K562 (cell line): ENCODE data around the gene KASH5. TPM values are rescaled to one million over a fixed set of nuclear protein-coding genes. Genes with fewer than 3 reads are reported as not detected.

Experiments used
- GTF3C2 ChIP-seq: IDR thresholded peaks from 3 replicates; pipeline ENCODE4 v1.6.1; 2011; ENCODE audit warnings: borderline replicate concordance, mild to moderate bottlenecking, moderate library complexity; ENCODE audit not compliant: insufficient read length; ENCODE audit errors: extremely low read depth
- JUN ChIP-seq, 2 experiments: sonication (generic) in 1 of 2; formaldehyde crosslinking in 1 of 2; IDR thresholded peaks; 2 replicates each; pipeline versions ENCODE4 v1.6.1 to v1.8.0; 2012 to 2022; ENCODE audit warnings: borderline replicate concordance in 2 of 2, mild to moderate bottlenecking in 2 of 2, improper control_type of control experiment in 1 of 2, low read depth in 1 of 2, low read length in 1 of 2, missing genetic modification reagents in 1 of 2
- KDM4B ChIP-seq, 2 experiments: fragments of 450-650 bp in 1 of 2; sonication (generic) in 1 of 2; IDR thresholded peaks; 2 replicates each; pipeline ENCODE4 v1.6.1; 2016 to 2017; ENCODE audit warnings: borderline replicate concordance in 2 of 2, antibody characterized with exemption in 1 of 2, low read depth in 1 of 2, mild to moderate bottlenecking in 1 of 2
- MXD1 ChIP-seq: fragments of 250-450 bp; sonication (Bioruptor Pico); IDR thresholded peaks from 2 replicates; pipeline ENCODE4 v1.8.0; 2021; ENCODE audit warnings: borderline replicate concordance, mild to moderate bottlenecking, moderate library complexity; ENCODE audit not compliant: poor library complexity, severe bottlenecking
- RB1 ChIP-seq: fragments of 450-650 bp; IDR thresholded peaks from 2 replicates; pipeline ENCODE4 v1.6.1; 2017; ENCODE audit warnings: low read depth, mild to moderate bottlenecking
- SPI1 ChIP-seq: IDR thresholded peaks from 2 replicates; pipeline ENCODE4 v1.6.1; 2011; ENCODE audit warnings: low read depth, low read length, control low read depth, borderline replicate concordance
- TBP ChIP-seq: optimal IDR thresholded peaks from 2 replicates; pipeline ENCODE3; 2011; ENCODE audit warnings: low read depth, low read length, improper control_type of control experiment
- ZBTB43 ChIP-seq: sonication (generic); formaldehyde crosslinking; IDR thresholded peaks from 2 replicates; pipeline ENCODE4 v1.8.0; 2023; ENCODE audit warnings: mild to moderate bottlenecking, missing genetic modification reagents
- ZFP36 ChIP-seq: fragments of 150-350 bp; IDR thresholded peaks from 2 replicates; pipeline ENCODE4 v1.6.1; 2018; ENCODE audit warnings: low read length, low read depth; ENCODE audit not compliant: partially characterized antibody
- ZKSCAN8 ChIP-seq: fragments of 200-800 bp; sonication (Bioruptor generic); IDR thresholded peaks from 2 replicates; pipeline ENCODE4 v1.6.1; 2016; ENCODE audit warnings: missing genetic modification characterization, missing compliant biosample characterization
- ZNF263 ChIP-seq: sonication (generic); formaldehyde crosslinking; IDR thresholded peaks from 2 replicates; pipeline ENCODE4 v1.8.0; 2022; ENCODE audit warnings: mild to moderate bottlenecking, missing genetic modification reagents, borderline replicate concordance
- polyA plus RNA-seq, 8 experiments: library from polyadenylated mRNA; depleted of rRNA in 4 of 8; stranded (reverse) in 5 of 8; unstranded in 3 of 8; fragments of >200 nt; fragmentation: Nextera tagmentation in 2 of 8; fragmentation: Illumina TruSeq in 1 of 8; extraction: Ambion mirVana in 2 of 8; extraction: Trizol in 1 of 8; gene quantifications; 2 replicates each; pipeline versions ENCODE4 v1.2.1 to v1.2.3, GENCODE V29; 2011 to 2014; ENCODE audit warnings: inconsistent platforms in 1 of 8, missing spikeins in 1 of 8
- total RNA-seq, 7 experiments: library from RNA; depleted of rRNA in 6 of 7; stranded (reverse); fragments of >200 nt in 6 of 7; fragmentation: Illumina TruSeq in 2 of 7; extraction: Trizol in 2 of 7; gene quantifications; 2 replicates each; pipeline versions ENCODE4 v1.2.1 to v1.2.3, GENCODE V29; 2011 to 2021; ENCODE audit warnings: low replicate concordance in 1 of 7
- TF ChIP-seq, protein P1 (sequence below): sonication (generic); formaldehyde crosslinking; IDR thresholded peaks from 2 replicates; pipeline ENCODE4 v1.4.0; 2020; ENCODE audit warnings: mild to moderate bottlenecking, missing genetic modification reagents
- TF ChIP-seq, protein P2 (sequence below): fragments of 450-650 bp; IDR thresholded peaks from 2 replicates; pipeline ENCODE4 v1.6.1; 2016; ENCODE audit warnings: borderline replicate concordance
- TF ChIP-seq, protein P3 (sequence below): sonication (generic); formaldehyde crosslinking; IDR thresholded peaks from 2 replicates; pipeline ENCODE4 v1.8.0; 2022; ENCODE audit warnings: mild to moderate bottlenecking, missing genetic modification reagents

KASH5 gene
- total and polyA plus RNA-seq, 9 of the 15 experiments (the other 6 are each of a cell fraction or from before 2014, with no cell fraction given), result 0.07 to 0.84 (median 0.34) TPM; not detected in 1

GRCh38 chr19:49364083-49364737 lies 23.8 kb upstream of the KASH5 start (continued):
- peak; percentile 38; the same call in 1 of the 2 replicates for TF ChIP-seq ZNF263 (CRISPR knock-in tag)
- no peak for TF ChIP-seq KDM4B (IDR thresholded peaks at IDR 0.05; ENCODE audit: borderline replicate concordance in 2 of 2, low read depth in 1 of 2)
- no peak for TF ChIP-seq ZBTB43 (CRISPR knock-in tag)
- TF ChIP-seq MXD1 (CRISPR knock-in tag), result no peak
- TF ChIP-seq RB1, result no peak
- no peak for TF ChIP-seq TBP
- TF ChIP-seq SPI1, result no peak
- TF ChIP-seq, protein P1, sequence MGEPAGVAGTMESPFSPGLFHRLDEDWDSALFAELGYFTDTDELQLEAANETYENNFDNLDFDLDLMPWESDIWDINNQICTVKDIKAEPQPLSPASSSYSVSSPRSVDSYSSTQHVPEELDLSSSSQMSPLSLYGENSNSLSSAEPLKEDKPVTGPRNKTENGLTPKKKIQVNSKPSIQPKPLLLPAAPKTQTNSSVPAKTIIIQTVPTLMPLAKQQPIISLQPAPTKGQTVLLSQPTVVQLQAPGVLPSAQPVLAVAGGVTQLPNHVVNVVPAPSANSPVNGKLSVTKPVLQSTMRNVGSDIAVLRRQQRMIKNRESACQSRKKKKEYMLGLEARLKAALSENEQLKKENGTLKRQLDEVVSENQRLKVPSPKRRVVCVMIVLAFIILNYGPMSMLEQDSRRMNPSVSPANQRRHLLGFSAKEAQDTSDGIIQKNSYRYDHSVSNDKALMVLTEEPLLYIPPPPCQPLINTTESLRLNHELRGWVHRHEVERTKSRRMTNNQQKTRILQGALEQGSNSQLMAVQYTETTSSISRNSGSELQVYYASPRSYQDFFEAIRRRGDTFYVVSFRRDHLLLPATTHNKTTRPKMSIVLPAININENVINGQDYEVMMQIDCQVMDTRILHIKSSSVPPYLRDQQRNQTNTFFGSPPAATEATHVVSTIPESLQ, result no peak
- no peak for TF ChIP-seq ZFP36
- TF ChIP-seq, protein P2, sequence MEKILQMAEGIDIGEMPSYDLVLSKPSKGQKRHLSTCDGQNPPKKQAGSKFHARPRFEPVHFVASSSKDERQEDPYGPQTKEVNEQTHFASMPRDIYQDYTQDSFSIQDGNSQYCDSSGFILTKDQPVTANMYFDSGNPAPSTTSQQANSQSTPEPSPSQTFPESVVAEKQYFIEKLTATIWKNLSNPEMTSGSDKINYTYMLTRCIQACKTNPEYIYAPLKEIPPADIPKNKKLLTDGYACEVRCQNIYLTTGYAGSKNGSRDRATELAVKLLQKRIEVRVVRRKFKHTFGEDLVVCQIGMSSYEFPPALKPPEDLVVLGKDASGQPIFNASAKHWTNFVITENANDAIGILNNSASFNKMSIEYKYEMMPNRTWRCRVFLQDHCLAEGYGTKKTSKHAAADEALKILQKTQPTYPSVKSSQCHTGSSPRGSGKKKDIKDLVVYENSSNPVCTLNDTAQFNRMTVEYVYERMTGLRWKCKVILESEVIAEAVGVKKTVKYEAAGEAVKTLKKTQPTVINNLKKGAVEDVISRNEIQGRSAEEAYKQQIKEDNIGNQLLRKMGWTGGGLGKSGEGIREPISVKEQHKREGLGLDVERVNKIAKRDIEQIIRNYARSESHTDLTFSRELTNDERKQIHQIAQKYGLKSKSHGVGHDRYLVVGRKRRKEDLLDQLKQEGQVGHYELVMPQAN, result 0 out of 2 replicates have a peak, but pooled peaks have one; percentile 41
- no peak for TF ChIP-seq JUN (IDR thresholded peaks at IDR 0.05; ENCODE audit: borderline replicate concordance, low read depth, low read length)
- TF ChIP-seq JUN (CRISPR knock-in tag; IDR thresholded peaks at IDR 0.05; ENCODE audit: borderline replicate concordance), result no peak
- no peak for TF ChIP-seq GTF3C2
- no peak for TF ChIP-seq ZKSCAN8 (CRISPR knock-in tag)
- TF ChIP-seq, protein P3, sequence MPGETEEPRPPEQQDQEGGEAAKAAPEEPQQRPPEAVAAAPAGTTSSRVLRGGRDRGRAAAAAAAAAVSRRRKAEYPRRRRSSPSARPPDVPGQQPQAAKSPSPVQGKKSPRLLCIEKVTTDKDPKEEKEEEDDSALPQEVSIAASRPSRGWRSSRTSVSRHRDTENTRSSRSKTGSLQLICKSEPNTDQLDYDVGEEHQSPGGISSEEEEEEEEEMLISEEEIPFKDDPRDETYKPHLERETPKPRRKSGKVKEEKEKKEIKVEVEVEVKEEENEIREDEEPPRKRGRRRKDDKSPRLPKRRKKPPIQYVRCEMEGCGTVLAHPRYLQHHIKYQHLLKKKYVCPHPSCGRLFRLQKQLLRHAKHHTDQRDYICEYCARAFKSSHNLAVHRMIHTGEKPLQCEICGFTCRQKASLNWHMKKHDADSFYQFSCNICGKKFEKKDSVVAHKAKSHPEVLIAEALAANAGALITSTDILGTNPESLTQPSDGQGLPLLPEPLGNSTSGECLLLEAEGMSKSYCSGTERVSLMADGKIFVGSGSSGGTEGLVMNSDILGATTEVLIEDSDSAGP (CRISPR knock-in tag), result no peak
